Activated naive CD8-positive, alpha-beta T cell (primary cell): ENCODE data around the gene TRERF1.
A peak's percentile ranks its signal among the peaks of the same experiment; 100 is the strongest.
"Not testable (repeated sequence)": the region's sequence is repeated elsewhere in the genome, so short reads cannot be mapped to it uniquely, and the experiment has no call there.

Experiments used
- H3K27ac Mint-ChIP-seq: one replicate; pipeline ENCODE4 v1.8.0; 2021; ENCODE audit warnings: mixed read lengths
- H3K27me3 Mint-ChIP-seq: one replicate; pipeline ENCODE4 v1.8.0; 2021; ENCODE audit warnings: mixed read lengths
- H3K36me3 Mint-ChIP-seq: one replicate; pipeline ENCODE4 v1.8.0; 2021; ENCODE audit warnings: mixed read lengths
- H3K4me1 Mint-ChIP-seq: one replicate; pipeline ENCODE4 v1.8.0; 2021; ENCODE audit warnings: low read depth, mixed read lengths
- H3K4me3 Mint-ChIP-seq: one replicate; pipeline ENCODE4 v1.8.0; 2021; ENCODE audit warnings: mild to moderate bottlenecking, mixed read lengths
- H3K9me3 Mint-ChIP-seq: one replicate; pipeline ENCODE4 v1.8.0; 2021; ENCODE audit warnings: low read depth, mixed read lengths

TRERF1 gene

DNA sequence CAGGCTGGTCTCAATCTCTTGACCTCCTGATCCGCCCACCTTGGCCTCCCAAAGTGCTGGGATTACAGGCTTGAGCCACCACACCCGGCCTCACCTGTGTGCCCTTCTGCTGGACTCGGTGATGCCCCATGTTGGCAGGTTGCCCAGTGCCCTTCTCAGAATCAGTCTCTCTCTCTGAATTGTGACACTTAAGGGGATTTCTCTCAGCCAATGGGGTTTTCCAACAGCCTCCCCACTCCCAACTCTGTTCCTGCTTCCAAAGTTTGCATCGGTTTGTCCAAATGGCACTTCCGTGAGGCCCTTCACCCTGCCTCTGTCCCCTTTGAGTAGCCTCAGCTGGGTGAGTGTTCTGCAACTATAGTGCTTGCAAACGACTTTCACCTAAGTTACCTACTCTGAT lies 230.9 kb downstream of the TRERF1 start:
- peaks cover 2% of the 10 kb centered on the region for H3K36me3 Mint-ChIP-seq
- H3K4me3 Mint-ChIP-seq, result no peak overlapping the region
- no peaks in the 10 kb centered on the region for H3K9me3 Mint-ChIP-seq
- H3K27ac Mint-ChIP-seq, result no peak overlapping the region
- peaks cover 28% of the 10 kb centered on the region for H3K4me1 Mint-ChIP-seq
- no peaks in the 10 kb centered on the region for H3K27me3 Mint-ChIP-seq

DNA sequence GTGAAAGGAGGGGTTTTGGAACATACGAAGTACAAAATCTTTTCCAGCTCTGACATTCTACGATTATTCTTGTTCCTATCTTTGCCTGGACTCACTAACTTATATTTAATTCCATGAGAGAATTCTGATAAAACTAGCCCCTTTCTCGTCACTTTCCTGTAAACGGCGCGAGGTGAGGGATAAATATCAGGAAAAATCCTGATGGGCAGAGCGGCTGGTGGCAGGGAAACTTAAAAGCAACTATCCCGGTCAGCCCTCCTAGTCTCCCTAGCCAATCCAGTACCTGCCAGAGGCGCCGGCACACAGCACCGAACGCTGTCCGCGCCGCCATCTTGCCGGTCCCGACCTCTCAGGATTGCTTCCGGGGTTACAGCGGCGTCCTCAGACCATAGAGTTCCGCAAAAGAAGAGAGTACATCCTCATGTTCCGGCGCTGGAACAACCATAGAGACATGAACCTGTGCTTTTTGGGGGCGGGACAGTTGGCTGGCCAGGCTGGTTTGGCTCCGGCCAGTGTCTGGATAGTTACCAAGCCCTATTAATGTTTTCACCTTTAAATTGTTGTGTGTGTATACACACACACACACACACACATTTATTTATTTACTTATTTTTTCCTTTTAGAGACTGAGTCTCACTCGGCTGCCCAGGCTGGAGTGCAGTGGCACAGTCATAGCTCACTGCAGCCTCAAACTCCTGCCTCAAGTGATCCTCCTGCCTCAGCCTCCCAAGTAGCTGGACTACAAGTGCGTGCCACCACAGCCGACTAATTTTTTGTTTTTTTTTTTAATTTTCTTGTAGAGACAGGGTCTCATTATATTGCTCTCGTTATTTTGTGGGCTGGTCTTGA lies 234.0 kb downstream of the TRERF1 start, which contains the start of gene MRPS10:
Gene MRPS10 (minus strand): TSS at position 343 of the 849 bp plus-strand sequence. CDS start 12 bp downstream, at position 331.
- Mint-ChIP-seq H3K9me3 (no peaks in the 10 kb centered on the region), H3K36me3 (peaks cover 2% of the 10 kb centered on the region), H3K27me3 (no peaks in the 10 kb centered on the region), H3K27ac (peak within 1 kb of the TSS; percentile 98), H3K4me1 (peaks cover 28% of the 10 kb centered on the region), H3K4me3 (peak within 1 kb of the TSS; percentile 98)

DNA sequence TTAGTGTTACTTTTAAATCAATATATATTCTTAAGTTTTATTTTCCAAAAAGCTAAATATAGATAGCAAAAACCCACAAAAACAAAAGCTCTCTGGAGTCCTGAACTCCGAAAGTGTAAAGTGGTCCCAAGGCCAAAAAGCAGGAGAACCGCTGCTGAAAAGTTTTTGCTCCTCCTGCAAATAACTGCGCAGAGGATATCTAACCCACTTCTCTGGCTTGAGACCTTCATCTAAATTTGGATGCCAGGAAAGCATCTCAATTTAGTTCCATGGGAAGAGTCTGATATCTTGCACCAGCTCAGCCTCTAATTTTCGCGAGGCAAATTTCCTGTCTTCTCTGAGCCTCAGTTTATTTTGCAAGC lies 234.6 kb downstream of the TRERF1 start:
- Mint-ChIP-seq H3K36me3 (peaks cover 5% of the 10 kb centered on the region), H3K27ac (peak overlapping the region; percentile 98), H3K4me3 (peak overlapping the region; percentile 98), H3K27me3 (no peaks in the 10 kb centered on the region), H3K9me3 (no peaks in the 10 kb centered on the region), H3K4me1 (peaks cover 28% of the 10 kb centered on the region)

DNA sequence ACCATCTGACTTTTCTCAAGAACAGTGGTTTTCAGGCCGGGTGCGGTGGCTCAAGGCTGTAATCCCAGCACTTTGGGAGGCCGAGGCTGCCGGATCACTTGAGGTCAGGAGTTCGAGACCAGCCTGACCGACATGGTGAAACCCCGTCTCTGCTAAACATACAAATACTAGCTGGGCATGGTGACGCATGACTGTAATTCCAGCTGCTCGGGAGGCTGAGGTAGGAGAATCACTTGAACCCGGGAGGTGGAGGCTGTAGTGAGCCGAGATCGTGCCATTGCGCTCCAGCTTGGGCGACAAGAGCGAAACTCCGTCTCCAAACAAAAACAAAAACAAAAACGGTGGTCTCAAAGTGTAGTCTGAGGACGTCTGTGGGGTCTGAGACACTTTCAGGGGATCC lies 235.2 kb downstream of the TRERF1 start:
- H3K27me3 Mint-ChIP-seq, H3K9me3 Mint-ChIP-seq, H3K36me3 Mint-ChIP-seq: not testable (repeated sequence)
- H3K27ac Mint-ChIP-seq, result peak overlapping the region; percentile 34
- H3K4me1 Mint-ChIP-seq, result peaks cover 28% of the 10 kb centered on the region
- H3K4me3 Mint-ChIP-seq, result peak overlapping the region; percentile 98

DNA sequence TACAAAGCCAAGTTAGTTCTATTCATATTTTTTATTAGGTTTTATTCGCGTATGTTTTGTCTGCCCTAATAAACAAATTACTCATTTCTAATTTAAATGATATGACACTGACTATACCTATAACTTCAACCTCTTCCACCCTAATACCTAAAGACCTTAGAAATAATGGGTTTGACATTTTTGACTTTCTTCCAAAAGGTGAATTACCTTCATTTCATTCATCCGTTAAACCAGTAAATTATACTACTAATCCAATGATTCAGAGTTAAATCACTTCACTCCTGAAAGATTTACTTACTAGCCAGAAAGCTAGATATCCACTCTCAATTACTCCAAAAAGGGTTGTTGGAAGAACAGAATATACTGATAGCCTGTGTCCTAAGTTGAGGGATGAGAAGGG lies 239.3 kb downstream of the TRERF1 start:
- peaks cover 25% of the 10 kb centered on the region for H3K4me1 Mint-ChIP-seq
- H3K27ac Mint-ChIP-seq, result no peak overlapping the region
- no peaks in the 10 kb centered on the region for H3K27me3 Mint-ChIP-seq
- H3K4me3 Mint-ChIP-seq, result no peak overlapping the region
- H3K36me3 Mint-ChIP-seq, result peaks cover 6% of the 10 kb centered on the region
- no peaks in the 10 kb centered on the region for H3K9me3 Mint-ChIP-seq

DNA sequence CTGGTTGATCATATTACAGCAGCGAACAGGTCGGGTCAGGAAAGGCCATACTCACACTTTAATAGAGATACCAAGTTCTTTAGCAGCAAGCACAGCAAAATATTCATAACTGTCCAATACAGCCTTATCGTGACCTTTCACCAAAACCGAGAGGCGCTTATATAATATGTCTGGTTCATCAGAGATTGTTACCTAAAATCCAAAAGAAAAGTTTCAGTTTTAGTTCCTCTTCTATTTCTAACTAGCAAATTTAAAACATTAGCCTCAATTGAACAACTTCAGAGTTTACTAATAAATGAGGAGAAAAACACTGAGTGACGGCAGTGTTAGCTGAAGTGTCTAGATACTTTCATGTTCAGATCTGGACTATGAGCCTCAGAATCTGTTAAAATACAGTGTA lies 240.0 kb downstream of the TRERF1 start:
- Mint-ChIP-seq H3K4me3 (no peak overlapping the region), H3K4me1 (peaks cover 22% of the 10 kb centered on the region), H3K27ac (no peak overlapping the region), H3K9me3 (no peaks in the 10 kb centered on the region), H3K27me3 (no peaks in the 10 kb centered on the region), H3K36me3 (peaks cover 5% of the 10 kb centered on the region)

DNA sequence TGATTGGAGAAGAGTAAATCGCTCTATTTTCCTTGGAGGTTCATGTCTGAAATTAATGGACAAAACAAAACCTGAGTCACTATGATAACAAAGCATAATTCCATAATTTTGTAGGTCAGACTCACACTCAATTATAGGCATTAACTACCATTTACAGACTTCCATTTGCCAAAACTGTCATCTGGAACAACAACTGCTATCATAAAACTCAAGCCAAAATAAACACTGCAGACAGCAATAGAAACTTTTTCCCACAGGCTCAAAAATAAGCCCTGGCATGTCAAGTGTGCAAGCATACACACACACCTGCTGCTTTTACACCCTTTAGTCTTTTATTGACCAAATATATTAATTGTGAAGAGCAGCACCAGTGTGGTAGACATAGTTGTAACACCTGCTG lies 241.2 kb downstream of the TRERF1 start:
- no peak overlapping the region for H3K4me3 Mint-ChIP-seq
- no peaks in the 10 kb centered on the region for H3K27me3 Mint-ChIP-seq
- peaks cover 5% of the 10 kb centered on the region for H3K36me3 Mint-ChIP-seq
- peaks cover 11% of the 10 kb centered on the region for H3K4me1 Mint-ChIP-seq
- H3K9me3 Mint-ChIP-seq, result no peaks in the 10 kb centered on the region
- H3K27ac Mint-ChIP-seq, result no peak overlapping the region

DNA sequence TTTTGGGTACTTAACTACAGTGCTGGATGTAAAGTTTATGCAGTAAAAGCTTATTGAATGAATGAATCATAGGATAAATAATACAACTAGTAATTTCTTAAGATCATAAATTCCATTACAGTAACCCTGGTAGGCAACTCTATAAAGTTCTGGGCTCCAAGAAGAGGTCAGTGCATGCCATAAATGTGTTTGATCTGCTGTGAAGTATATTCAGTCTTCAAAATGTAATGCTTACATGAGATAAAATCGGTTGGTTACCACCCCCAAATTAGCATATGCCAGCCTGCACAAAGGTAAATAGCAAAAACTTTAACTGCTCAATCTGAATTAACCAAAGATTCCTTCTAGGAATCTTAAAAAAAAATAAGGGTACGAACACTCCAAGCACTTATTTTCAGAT lies 244.2 kb downstream of the TRERF1 start:
- not testable (repeated sequence) for H3K4me3 Mint-ChIP-seq, H3K27me3 Mint-ChIP-seq, H3K9me3 Mint-ChIP-seq, H3K36me3 Mint-ChIP-seq, H3K27ac Mint-ChIP-seq, H3K4me1 Mint-ChIP-seq

DNA sequence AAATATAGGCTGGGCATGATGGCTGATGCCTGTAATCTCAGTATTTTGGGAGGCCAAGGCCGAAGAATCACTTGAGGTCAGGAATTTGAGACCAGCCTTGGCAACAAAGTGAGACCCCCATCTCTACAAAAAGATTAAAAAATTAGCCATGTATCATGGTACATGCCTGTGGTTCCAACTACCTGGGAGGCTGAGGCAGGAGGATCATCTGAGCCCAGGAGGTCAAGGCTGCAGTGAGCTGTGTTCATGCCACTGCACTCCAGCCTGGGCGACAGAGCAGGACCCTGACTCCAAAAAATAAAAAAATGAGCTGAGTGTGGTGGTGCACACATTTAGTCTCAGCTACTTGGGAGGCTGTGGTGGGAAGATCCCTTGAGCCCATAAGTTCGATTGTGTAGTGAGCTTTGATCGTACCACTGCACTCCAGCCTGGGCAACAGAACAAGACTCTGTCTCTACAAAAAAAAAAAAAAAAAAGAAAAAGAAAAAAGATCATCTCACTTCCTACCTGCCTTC lies 246.9 kb downstream of the TRERF1 start:
- no peak overlapping the region for H3K4me3 Mint-ChIP-seq
- H3K9me3 Mint-ChIP-seq, result no peaks in the 10 kb centered on the region
- no peaks in the 10 kb centered on the region for H3K4me1 Mint-ChIP-seq

DNA sequence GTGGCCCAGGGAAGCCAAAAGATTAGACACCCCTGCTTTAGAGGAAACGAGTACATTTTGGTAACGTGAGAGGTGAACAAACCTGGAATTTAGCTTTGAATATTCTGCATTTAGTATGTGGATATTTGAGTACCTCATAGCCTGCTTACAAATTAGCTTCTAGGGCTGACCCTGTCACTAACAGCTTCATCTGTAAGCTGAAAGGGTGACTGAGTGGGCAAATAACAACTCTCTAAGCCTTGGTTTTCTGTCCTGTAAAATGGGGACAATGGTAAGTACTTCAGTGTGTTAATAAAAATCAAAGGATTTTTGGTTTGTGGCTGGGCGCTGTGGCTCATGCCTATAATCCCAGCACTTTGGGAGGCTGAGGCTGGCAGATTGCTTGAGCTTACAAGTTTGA lies 248.5 kb downstream of the TRERF1 start:
- H3K36me3 Mint-ChIP-seq, result peaks cover 14% of the 10 kb centered on the region
- H3K4me3 Mint-ChIP-seq, result no peak overlapping the region
- no peak overlapping the region for H3K27ac Mint-ChIP-seq
- H3K9me3 Mint-ChIP-seq, result no peaks in the 10 kb centered on the region
- no peaks in the 10 kb centered on the region for H3K4me1 Mint-ChIP-seq
- H3K27me3 Mint-ChIP-seq, result no peaks in the 10 kb centered on the region

More for the DNA sequence above, 246.9 kb downstream of the TRERF1 start:
- H3K27me3 Mint-ChIP-seq, result no peaks in the 10 kb centered on the region
- H3K36me3 Mint-ChIP-seq, result peaks cover 14% of the 10 kb centered on the region
- no peak overlapping the region for H3K27ac Mint-ChIP-seq

DNA sequence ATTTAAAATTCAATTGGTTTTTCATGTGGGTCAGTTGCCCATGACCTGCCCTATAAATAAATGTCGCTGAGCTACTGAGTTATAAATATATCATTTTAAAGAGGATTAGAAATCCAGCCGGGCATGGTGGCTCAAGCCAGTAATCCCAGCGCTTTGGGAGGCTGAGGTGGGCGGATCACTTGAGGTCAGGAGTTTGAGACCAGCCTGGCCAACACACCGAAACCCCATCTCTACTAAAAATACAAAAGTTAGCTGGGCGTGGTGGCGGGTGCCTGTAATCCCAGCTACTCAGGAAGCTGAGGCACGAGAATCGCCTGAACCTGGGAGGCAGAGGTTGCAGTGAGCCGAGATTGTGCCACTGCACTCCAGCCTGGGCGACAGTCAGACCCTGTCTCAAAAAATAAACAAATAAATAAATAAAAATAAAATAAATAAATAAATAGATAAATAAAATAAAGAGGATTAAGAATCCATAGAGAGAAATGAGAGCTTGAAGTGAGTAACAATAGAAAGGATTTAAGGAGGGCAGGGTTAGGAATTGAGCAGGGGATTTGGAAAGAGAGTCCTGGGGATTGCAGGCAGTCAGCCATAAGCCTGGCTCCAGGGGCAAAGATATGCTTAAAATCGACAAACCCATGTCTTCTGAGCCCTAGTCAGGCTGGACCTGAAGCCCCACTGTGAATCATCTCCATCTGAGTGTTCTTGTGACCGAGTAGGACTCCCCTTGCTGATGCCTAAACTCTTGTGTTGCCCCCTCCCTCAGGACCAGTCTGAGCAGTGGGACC lies 249.4 kb downstream of the TRERF1 start:
- not testable (repeated sequence) for H3K9me3 Mint-ChIP-seq, H3K27me3 Mint-ChIP-seq, H3K4me3 Mint-ChIP-seq, H3K4me1 Mint-ChIP-seq, H3K27ac Mint-ChIP-seq
- H3K36me3 Mint-ChIP-seq, result peaks cover 14% of the 10 kb centered on the region

DNA sequence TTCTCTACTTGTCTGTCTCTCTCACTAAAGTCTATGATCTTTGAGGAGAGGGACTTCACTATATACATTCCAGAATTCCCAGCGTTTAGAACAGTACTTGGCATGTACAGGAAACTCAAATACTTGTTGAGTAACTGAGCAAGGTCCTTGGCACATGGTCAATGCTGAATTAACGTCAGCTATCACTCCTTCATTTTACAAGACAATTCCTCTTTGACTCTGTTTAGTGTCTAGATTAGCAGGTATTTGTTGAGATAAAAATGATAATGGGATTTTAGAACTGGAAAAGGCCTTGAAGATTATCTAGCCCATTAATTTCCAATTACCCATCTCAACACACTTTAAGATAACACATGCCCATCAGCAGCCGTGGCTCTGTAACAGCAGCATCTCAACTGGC lies 250.3 kb downstream of the TRERF1 start:
- H3K4me3 Mint-ChIP-seq, result no peak overlapping the region
- peaks cover 3% of the 10 kb centered on the region for H3K4me1 Mint-ChIP-seq
- no peaks in the 10 kb centered on the region for H3K9me3 Mint-ChIP-seq
- no peak overlapping the region for H3K27ac Mint-ChIP-seq
- H3K36me3 Mint-ChIP-seq, result peaks cover 14% of the 10 kb centered on the region
- no peaks in the 10 kb centered on the region for H3K27me3 Mint-ChIP-seq

DNA sequence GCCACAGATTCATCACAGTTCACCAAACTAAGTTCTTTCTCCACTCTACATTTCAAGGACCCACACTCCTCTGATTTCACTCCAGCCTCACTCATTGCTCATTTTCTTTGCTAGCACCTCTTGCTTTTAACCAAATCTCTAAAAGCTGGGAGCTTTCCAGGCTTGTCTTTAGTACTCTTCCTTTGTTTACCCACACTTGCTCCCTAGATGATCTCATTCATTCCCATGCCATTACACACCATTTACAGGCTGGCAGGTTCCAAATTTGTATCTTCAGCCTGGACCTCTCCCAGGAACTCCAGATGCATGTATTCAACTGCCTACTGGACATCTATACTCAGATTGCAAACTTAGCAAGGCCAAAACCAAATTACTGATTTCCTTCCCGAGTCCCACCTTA lies 251.7 kb downstream of the TRERF1 start:
- no peaks in the 10 kb centered on the region for H3K9me3 Mint-ChIP-seq
- H3K4me1 Mint-ChIP-seq, result peaks cover 3% of the 10 kb centered on the region
- H3K4me3 Mint-ChIP-seq, result no peak overlapping the region
- no peaks in the 10 kb centered on the region for H3K27me3 Mint-ChIP-seq
- no peak overlapping the region for H3K27ac Mint-ChIP-seq
- H3K36me3 Mint-ChIP-seq, result peaks cover 14% of the 10 kb centered on the region

DNA sequence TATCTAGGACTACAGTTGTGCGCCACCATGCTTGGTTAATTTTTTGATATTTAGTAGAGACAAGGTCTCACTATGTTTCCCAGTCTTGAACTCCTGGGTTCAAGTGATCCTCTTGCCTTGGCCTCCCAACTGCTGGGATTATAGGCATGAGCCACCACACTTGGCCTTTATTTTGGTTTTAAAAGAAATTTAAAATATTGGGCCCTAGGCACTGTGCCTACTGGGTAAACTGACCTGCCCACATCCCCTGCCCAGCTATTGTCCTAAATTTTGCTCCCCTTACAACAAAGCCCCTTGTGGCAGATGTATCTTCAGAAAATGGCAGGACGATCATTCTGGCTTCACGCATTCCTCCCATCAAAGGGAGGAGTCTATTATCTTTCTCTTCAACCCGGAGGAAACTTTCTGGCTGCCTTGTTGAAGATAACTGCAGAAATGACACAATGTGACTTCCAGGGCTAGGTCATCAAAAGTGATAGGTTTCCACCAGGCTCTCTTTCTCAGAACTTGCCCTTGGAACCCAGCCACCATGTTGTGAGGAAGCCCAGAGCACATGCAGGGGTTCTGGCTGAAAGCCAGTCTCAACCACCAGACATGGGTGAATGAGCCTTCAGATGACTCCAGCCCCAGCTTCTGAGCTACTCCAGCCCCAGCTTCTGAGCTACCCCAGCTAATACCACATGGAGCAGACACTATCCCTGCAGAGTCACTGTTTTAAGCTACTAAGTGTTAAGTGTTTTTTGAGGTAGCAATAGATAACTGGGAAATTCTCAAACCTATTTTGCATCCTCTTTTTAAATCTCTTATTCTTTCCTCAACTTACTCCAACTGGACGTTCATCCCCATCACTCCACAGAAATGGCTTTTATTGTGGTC lies 252.4 kb downstream of the TRERF1 start:
- Mint-ChIP-seq H3K36me3 (peaks cover 14% of the 10 kb centered on the region), H3K27ac (no peak overlapping the region), H3K27me3 (no peaks in the 10 kb centered on the region), H3K4me3 (no peak overlapping the region), H3K4me1 (peaks cover 3% of the 10 kb centered on the region), H3K9me3 (no peaks in the 10 kb centered on the region)
